ENCODE data around the gene MARK4.
"Not testable (repeated sequence)": the region's sequence is repeated elsewhere in the genome, so short reads cannot be mapped to it uniquely, and the experiment has no call there.

DNA sequence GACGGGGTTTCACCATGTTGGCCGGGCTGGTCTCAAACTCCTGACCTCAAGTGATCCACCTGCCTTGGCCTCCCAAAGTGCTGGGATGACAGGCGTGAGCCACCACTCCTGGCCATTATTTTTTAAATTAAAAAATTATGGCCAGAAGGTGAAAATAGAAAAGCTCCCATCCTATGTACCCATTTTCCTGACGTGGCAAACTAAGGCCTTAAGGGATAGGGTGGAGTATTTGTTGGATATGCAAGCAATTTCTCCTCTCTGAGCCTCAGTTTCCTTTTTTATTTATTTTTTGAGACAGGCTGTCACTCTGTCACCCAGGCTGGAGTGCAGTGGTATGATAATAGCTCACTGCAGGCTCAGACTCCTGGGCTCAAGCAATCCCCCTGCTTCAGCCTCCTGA lies 83.8 kb downstream of the MARK4 start:
- TF ChIP-seq, protein P1, sequence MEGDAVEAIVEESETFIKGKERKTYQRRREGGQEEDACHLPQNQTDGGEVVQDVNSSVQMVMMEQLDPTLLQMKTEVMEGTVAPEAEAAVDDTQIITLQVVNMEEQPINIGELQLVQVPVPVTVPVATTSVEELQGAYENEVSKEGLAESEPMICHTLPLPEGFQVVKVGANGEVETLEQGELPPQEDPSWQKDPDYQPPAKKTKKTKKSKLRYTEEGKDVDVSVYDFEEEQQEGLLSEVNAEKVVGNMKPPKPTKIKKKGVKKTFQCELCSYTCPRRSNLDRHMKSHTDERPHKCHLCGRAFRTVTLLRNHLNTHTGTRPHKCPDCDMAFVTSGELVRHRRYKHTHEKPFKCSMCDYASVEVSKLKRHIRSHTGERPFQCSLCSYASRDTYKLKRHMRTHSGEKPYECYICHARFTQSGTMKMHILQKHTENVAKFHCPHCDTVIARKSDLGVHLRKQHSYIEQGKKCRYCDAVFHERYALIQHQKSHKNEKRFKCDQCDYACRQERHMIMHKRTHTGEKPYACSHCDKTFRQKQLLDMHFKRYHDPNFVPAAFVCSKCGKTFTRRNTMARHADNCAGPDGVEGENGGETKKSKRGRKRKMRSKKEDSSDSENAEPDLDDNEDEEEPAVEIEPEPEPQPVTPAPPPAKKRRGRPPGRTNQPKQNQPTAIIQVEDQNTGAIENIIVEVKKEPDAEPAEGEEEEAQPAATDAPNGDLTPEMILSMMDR (IDR thresholded peaks at IDR 0.05; ENCODE audit: poor library complexity): not testable (repeated sequence)
- TF ChIP-seq EZH2phosphoT487 (IDR thresholded peaks at IDR 0.05; ENCODE audit: low read depth, severe bottlenecking, unreplicated experiment); EZH2 (IDR thresholded peaks at IDR 0.05; ENCODE audit: borderline replicate concordance): not testable (repeated sequence)

Measured in hepatocyte (in vitro differentiated cells).